ENCODE results near the gene C19orf18.

- TF ChIP-seq CTCF (conservative IDR thresholded peaks at IDR 0.05 in 1 of 2, IDR thresholded peaks at IDR 0.05 in 1 of 2; ENCODE audit: low read depth in 1 of 2, low read length in 2 of 2) (no peak), EZH2 (IDR thresholded peaks at IDR 0.05; ENCODE audit: low read length, missing control alignments) (no peak)
Measured at GRCh38 chr19:58009301-58009665, 34.9 kb upstream of the C19orf18 start.
